ENCODE results near the gene CDYL.

CDYL gene

GRCh38 chr6:4940416-4940815 lies 164.2 kb downstream of the CDYL start:
- no peak for DNase-seq

- no peak for DNase-seq
Measured at GRCh38 chr6:4941782-4942672, 165.8 kb downstream of the CDYL start.

- DNase-seq = no peak
Measured at GRCh38 chr6:4942673-4943009, 166.4 kb downstream of the CDYL start.

- DNase-seq = no peak
Measured at GRCh38 chr6:4943716-4944115, 167.5 kb downstream of the CDYL start.

GRCh38 chr6:4944325-4944724 lies 168.1 kb downstream of the CDYL start:
- DNase-seq = no peak

- DNase-seq = no peak
Measured at GRCh38 chr6:4946521-4946920, 170.3 kb downstream of the CDYL start.

- DNase-seq = no peak
Measured at GRCh38 chr6:4947716-4948115, 171.5 kb downstream of the CDYL start.

- no peak for DNase-seq
Measured at GRCh38 chr6:4948781-4949450, 172.7 kb downstream of the CDYL start.

- no peak for DNase-seq
Measured at GRCh38 chr6:4950076-4950475, 173.9 kb downstream of the CDYL start.

- DNase-seq = no peak
Measured at GRCh38 chr6:4950836-4951533, 174.8 kb downstream of the CDYL start.

- no peak for DNase-seq
Measured at GRCh38 chr6:4953440-4953839, 177.2 kb downstream of the CDYL start.

GRCh38 chr6:4956625-4957024 lies 180.4 kb downstream of the CDYL start:
- no peak for DNase-seq

- no peak for DNase-seq
Measured at GRCh38 chr6:4957521-4958231, 181.5 kb downstream of the CDYL start.

- DNase-seq = no peak
Measured at GRCh38 chr6:4958624-4959023, 182.4 kb downstream of the CDYL start.

- no peak for DNase-seq
Measured at GRCh38 chr6:4961322-4962168, 185.3 kb downstream of the CDYL start.

- no peak for DNase-seq
Measured at GRCh38 chr6:4962905-4963304, 186.7 kb downstream of the CDYL start.

- DNase-seq = no peak
Measured at GRCh38 chr6:4964675-4965561, 188.7 kb downstream of the CDYL start.

GRCh38 chr6:4965562-4966389 lies 189.6 kb downstream of the CDYL start:
- DNase-seq = no peak

- no peak for DNase-seq
Measured at GRCh38 chr6:4967301-4968030, 191.3 kb downstream of the CDYL start.

All from NCI-H748 treated with DMSO at 0.1 percent for 48 hours (cell line).